Measurements from ENCODE around the gene TECR.
"Not testable (repeated sequence)": the region's sequence is repeated elsewhere in the genome, so short reads cannot be mapped to it uniquely, and the experiment has no call there.

TECR gene

DNA sequence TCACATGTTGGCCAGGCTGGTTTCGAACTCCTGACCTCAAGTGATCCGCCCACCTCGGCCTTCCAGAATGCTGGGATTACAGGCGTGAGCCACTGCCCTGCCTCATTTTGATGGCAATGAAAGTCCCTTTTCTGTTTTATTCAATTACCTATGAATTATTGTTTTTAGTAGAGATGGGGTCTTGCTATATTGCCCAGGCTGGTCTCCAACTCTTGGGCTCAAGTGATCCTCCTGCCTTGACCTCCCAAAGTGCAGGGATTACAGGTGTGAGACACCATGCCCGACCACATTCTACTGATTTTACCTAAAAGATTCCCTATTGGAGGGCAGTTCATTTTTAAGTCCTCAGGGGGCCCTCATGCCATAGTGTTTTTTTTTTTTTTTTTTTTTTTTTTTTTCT lies 12.6 kb downstream of the TECR start:
- not testable (repeated sequence) for H3K9me3 Mint-ChIP-seq; H3K4me3 Mint-ChIP-seq; ATAC-seq; H3K27ac Mint-ChIP-seq; H3K36me3 Mint-ChIP-seq (ENCODE audit: low read depth); DNase-seq; H3K27me3 Mint-ChIP-seq
- peaks cover 19% of the 10 kb centered on the region for H3K4me1 Mint-ChIP-seq

DNA sequence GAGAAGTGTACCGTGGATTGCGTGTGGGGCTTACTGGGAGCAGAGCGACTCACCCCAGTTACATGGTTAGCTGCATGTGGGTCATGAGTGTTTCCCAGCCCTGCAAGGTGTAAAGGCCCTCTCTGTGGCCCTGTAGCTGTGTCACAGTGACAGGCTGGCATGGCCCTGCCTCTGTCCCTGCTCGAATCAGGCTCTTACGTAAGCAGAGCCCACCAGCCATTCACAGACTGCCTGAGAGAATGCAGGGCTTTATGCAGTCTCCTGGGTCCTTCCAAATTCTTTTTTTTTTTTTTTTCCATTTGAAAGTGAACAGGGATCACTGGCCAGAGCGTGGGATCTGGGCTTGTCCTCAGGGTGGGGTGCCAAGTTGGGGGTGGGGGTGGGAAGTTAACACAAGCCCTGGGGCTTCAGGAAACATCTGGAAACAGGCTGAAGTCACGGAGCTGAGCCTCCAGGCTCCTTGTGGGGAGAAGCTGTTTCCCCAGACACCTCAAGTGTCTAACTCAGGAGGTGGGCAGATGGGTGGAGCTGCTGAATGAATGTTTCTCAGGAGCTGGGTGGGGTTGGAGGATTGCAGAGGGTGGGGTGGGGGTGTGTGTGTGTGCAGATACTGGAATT lies 13.4 kb downstream of the TECR start:
- Mint-ChIP-seq H3K4me1 (peaks cover 19% of the 10 kb centered on the region), H3K36me3 (ENCODE audit: low read depth) (peaks cover 2% of the 10 kb centered on the region)

DNA sequence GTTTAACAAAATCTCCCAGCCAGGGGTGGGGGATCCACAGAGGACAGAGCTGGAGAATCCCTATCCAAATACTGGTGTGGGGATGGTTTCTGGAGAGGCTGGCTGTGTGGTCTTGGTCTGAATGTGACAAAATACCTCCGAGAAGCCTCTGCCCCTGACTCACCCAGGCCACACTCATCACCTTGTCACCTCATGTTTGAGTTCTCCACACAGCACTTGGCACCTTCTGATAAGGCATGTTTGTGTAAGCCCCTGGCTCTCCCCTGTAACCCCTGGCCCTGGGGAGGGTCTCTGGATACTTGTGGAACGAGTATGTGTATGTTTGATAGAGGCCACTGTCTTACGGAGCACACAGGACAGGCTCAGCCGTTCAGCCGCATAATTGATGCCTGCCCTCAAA lies 14.7 kb downstream of the TECR start:
- ATAC-seq, result peak; percentile 60
- Mint-ChIP-seq H3K27ac (no peak overlapping the region), H3K4me1 (peaks cover 16% of the 10 kb centered on the region), H3K36me3 (ENCODE audit: low read depth) (peaks cover 5% of the 10 kb centered on the region), H3K27me3 (no peaks in the 10 kb centered on the region), H3K9me3 (no peaks in the 10 kb centered on the region), H3K4me3 (no peak overlapping the region)
- no peak for DNase-seq

More for the DNA sequence above, 13.4 kb downstream of the TECR start:
- H3K27me3 Mint-ChIP-seq, result no peaks in the 10 kb centered on the region
- no peak overlapping the region for H3K27ac Mint-ChIP-seq
- no peak for ATAC-seq
- no peaks in the 10 kb centered on the region for H3K9me3 Mint-ChIP-seq
- DNase-seq, result no peak
- no peak overlapping the region for H3K4me3 Mint-ChIP-seq

DNA sequence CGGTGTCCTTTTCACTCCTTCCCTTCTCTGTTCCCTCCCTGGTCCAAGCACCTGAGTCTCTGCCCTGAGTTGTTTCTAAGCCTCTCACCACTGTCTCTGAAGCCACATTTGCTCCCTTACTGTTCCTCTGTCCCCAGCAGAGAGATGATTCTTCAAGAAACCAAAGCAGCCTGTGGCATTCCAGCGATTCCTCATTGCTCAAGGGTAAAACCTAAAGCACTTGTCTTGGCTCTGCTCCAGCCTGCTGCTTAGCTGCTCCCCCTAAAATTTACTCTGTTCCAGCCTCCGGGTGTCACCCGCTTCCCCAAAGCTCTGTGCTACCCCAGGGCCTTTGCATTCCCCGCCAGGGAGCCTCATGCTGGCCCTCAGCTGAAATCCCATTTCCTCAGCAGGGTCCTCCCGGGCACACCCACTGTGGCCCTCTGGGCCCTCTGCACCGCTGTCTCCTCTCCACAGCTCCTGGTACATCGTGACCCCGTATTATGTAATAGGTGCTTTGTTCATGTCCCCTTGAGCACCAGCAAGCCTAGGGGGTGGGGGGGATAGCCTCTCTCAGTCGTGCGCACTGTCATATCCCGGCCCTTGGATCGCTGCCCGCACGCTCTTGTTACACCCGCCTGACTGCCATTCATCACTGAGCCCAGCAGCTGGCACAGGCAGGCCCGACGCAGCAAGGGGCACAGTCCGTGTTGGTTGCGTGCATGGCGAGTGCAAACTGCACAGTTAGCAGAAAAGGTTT lies 15.8 kb downstream of the TECR start:
- Mint-ChIP-seq H3K27ac (no peak overlapping the region), H3K36me3 (ENCODE audit: low read depth) (peaks cover 7% of the 10 kb centered on the region), H3K9me3 (no peaks in the 10 kb centered on the region), H3K4me3 (no peak overlapping the region), H3K4me1 (peaks cover 15% of the 10 kb centered on the region), H3K27me3 (no peaks in the 10 kb centered on the region)
- DNase-seq (no peak), ATAC-seq (no peak)

DNA sequence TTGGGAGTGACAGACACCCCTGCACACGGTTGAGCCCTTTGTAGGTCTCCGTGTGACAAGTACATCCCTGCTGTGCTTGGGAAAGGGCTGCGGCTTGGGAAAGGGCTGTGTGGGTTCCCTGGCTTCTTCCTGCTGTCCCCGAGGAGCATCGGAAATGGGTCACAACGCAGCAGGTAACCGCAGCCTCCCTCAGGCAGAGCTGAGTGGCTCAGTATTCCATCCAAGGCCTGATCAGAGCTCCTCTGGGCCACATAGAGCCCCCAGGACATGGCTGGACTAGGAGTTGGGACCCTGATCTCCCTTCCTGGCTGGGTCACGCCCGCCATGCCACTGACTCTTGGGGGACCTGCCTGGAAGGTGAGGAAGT lies 16.3 kb downstream of the TECR start:
- ATAC-seq (no peak), DNase-seq (no peak)
- Mint-ChIP-seq H3K4me3 (no peak overlapping the region), H3K27me3 (no peaks in the 10 kb centered on the region), H3K27ac (no peak overlapping the region), H3K4me1 (peaks cover 20% of the 10 kb centered on the region), H3K36me3 (ENCODE audit: low read depth) (peaks cover 7% of the 10 kb centered on the region), H3K9me3 (no peaks in the 10 kb centered on the region)

DNA sequence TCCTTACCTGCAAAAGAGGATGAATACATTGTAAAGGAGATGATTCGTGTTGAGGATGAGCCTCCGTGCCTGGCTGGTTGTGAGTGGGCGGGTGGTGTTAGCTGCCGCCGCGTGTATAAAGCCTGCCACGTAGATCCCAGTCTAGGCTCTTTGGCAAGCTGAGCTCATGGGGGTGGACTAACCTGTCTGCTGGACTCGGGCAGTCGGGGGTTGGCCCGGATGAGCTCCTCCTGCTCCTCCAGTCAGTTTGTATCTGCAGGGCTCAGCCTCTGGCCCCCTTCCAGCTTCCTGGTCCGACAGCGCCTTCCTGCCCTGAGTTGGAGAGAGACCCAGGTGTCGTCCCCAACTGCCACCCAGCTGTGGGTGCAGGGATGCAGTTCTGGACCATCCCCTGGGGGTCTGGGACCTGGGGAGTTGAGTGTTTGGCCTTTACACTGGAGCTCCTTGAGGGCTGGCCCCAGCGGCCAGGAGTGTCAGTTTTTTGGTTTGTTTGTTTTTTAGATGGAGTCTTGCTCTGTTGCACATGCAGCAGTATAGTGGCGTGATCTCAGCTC lies 20.9 kb downstream of the TECR start:
- Mint-ChIP-seq H3K9me3 (no peaks in the 10 kb centered on the region), H3K36me3 (ENCODE audit: low read depth) (peaks cover 4% of the 10 kb centered on the region), H3K27me3 (no peaks in the 10 kb centered on the region), H3K4me3 (no peak overlapping the region), H3K4me1 (peaks cover 42% of the 10 kb centered on the region), H3K27ac (peak overlapping the region; percentile 56)
- DNase-seq (no peak), ATAC-seq (no peak)

DNA sequence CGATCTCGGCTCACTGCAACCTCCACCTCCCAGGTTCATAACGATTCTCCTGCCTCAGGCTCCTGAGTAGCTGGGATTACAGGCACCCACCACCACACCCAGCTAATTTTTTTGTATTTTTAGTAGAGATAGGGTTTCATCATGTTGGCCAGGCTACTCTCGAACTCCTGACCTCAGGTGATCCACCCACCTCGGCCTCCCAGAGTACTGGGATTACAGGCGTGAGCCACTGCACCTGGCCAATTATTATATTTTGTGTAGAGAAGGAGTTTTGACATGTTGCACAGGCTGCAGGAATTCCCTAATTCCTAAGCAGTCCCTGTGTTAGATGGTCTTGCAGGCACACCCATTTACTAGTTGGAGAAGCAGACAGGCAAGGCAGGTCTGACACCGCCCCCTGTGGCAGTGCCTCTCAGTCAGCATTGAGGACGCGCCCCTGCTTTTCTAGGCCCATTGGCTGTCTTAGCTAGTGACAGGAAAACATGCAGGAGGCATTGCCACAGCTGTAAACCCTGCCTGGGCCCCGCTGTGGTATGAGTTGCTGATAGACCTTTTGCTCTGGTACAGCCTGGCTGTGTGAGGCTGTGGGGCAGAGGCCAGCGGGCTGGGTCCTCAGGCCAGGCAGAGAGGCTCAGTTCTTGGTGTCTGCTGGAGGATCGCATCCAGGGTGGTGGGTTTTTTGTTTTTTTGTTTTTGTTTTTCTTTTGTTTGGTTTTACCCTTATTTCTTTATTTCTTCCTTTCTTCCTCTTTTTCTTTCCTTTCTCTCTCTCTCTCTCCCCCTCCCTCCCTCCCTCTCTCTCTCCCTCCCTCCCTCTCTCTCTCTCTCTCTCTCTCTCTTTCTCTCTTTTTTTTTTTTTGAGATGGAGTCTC lies 22.0 kb downstream of the TECR start:
- H3K9me3 Mint-ChIP-seq; H3K4me3 Mint-ChIP-seq; H3K36me3 Mint-ChIP-seq (ENCODE audit: low read depth); H3K27me3 Mint-ChIP-seq: not testable (repeated sequence)
- ATAC-seq (peak; percentile 97), DNase-seq (peak; percentile 66)
- peak overlapping the region; percentile 54 for H3K27ac Mint-ChIP-seq
- peaks cover 48% of the 10 kb centered on the region for H3K4me1 Mint-ChIP-seq

DNA sequence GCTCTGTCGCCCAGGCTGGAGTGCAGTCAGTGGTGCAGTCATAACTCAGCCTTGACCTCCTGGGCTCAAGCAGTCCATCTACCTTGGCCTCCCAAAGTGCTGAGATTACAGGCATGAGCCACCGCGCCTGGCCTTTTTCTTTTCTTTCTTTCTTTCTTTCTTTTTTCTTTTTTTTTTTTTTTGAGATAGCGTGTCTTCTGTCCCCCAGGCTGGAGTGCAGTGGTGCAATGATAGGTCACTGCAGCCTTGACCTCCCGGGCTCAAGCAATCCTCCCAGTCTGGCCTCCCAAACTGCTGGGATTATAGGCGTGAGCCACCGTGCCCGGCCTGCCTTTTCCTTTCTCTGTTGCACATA lies 22.6 kb downstream of the TECR start:
- not testable (repeated sequence) for H3K36me3 Mint-ChIP-seq (ENCODE audit: low read depth); H3K9me3 Mint-ChIP-seq; H3K27me3 Mint-ChIP-seq; ATAC-seq; H3K4me3 Mint-ChIP-seq; DNase-seq
- Mint-ChIP-seq H3K4me1 (peaks cover 53% of the 10 kb centered on the region), H3K27ac (peak overlapping the region; percentile 54)

DNA sequence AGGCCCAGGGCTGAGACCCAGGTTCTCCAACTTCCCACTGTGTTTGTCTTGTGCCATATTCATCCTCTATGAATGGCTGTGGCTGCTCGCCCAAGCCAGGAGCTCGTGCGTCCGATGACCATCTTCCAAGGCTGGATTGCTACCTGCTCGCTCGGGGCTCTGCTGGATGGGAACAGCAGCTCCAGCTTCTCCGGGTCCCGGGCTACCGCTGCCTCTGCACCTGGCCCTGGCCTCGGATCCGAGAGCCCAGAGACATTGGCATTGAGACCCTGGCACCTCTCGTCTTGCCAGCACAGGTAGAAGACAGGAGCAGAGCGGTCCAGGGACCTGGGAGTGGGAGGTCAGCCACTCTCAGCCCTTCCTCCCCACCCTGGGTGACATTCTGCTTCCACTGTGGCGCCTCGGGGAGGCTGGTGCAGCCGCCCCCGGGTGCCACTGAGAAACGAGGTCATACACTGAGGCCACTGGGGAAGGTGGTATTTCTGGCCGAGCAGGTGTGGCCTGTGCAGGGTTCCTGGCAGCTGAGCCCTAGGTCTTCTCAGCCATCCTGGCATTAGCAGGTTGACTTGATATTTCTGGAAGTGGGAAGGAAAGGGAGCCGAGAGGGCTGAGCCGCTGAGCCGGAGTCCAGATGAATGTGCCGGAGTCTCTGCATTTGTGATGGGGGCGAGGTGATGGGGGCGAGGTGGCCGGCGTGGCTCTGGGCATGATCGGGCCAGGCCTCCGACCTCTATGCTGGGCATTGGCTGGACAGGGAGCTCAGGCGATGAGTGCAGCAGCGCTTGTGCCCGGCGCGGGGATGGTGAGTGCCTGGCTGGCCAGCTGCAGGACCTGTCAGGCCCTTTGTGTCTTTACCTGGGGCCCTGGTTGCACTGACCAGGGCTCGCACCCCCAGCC lies 23.9 kb downstream of the TECR start:
- no peak for DNase-seq
- peaks cover 4% of the 10 kb centered on the region for H3K36me3 Mint-ChIP-seq (ENCODE audit: low read depth)
- H3K27ac Mint-ChIP-seq, result no peak overlapping the region
- H3K9me3 Mint-ChIP-seq, result no peaks in the 10 kb centered on the region
- no peaks in the 10 kb centered on the region for H3K27me3 Mint-ChIP-seq
- peaks cover 55% of the 10 kb centered on the region for H3K4me1 Mint-ChIP-seq
- no peak for ATAC-seq
- H3K4me3 Mint-ChIP-seq, result no peak overlapping the region

DNA sequence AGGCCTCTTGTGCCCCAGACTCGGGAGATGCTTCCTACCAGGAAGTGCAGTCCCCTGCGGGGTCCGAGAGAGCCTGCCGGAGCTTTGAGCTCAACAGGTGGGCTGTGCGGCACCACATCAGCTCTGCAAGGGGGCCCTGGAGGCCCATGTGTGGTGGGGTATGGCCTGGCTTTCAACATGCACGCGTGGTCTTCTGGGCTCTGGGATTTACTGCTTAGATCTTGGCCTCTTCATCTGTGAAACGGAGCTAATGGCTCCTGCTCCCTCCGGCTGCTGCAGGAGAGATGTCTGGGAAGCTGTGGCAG lies 24.5 kb downstream of the TECR start:
- ATAC-seq (no peak), DNase-seq (no peak)
- peaks cover 55% of the 10 kb centered on the region for H3K4me1 Mint-ChIP-seq
- peaks cover 1% of the 10 kb centered on the region for H3K36me3 Mint-ChIP-seq (ENCODE audit: low read depth)
- H3K9me3 Mint-ChIP-seq, result no peaks in the 10 kb centered on the region
- H3K4me3 Mint-ChIP-seq, result no peak overlapping the region
- H3K27me3 Mint-ChIP-seq, result no peaks in the 10 kb centered on the region
- peak overlapping the region; percentile 52 for H3K27ac Mint-ChIP-seq

DNA sequence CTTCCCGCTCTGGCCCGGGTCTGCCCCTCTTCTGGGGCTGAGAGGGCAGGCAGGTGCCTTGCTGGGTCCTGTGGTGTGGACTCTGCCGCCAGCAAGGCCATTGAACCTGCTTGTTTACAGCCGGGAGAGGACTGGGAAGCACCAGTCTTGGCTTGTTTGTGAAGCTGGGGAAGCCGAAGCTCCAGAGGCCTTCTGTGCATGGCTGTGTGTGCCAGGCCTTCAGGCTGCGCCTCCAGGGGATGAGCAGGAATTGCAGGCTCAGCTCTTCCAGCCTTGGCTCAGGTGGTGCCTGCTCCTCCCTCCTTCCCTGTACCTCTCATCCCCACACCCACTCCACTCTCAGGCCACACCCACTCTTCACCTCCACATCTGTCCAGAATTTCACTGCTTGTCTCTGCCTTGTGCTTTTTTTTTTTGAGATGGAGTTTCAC lies 25.0 kb downstream of the TECR start:
- Mint-ChIP-seq H3K27ac (peak overlapping the region; percentile 12), H3K9me3 (no peaks in the 10 kb centered on the region), H3K36me3 (ENCODE audit: low read depth) (peaks cover 1% of the 10 kb centered on the region), H3K27me3 (no peaks in the 10 kb centered on the region), H3K4me1 (peaks cover 55% of the 10 kb centered on the region), H3K4me3 (no peak overlapping the region)
- no peak for DNase-seq
- ATAC-seq, result no peak

DNA sequence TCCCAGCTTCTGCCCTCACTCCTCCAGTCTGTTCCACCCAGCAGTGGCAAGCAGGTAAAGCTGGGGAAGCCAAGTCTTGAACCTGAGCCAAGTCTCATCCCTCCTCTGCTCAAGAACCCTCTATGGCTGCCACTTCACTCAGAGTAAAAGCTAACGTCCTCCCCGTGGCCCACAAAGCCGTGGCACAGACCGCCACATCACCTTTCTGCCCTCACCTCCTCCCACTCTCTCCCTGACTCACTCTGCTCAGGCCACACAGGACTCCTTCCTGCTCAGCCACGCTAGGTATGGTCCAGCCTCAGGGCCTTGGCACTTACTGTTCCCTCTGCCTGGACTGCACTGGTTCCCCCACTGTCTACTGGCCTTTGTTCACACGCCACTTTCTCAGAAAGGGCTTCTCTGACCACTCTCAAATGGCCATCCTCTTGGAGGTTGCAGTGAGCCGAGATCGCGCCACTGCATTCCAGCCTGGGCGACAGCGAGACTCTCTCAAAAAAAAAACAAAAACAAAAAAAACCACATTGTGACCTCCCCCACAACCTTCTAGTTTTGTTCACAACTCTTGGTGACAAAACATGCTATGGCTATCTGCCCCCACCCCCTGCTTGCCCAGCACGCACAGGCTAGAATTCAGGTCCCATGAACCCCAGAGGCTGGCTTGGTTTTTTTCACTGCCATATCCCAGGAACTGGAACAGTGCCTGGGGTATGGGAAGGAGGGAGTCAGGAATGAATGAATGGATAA lies 26.7 kb downstream of the TECR start:
- H3K27ac Mint-ChIP-seq, result no peak overlapping the region
- H3K27me3 Mint-ChIP-seq, result no peaks in the 10 kb centered on the region
- H3K36me3 Mint-ChIP-seq (ENCODE audit: low read depth), result no peaks in the 10 kb centered on the region
- H3K4me1 Mint-ChIP-seq, result peaks cover 49% of the 10 kb centered on the region
- DNase-seq, result no peak
- ATAC-seq, result no peak
- H3K4me3 Mint-ChIP-seq, result no peak overlapping the region
- no peaks in the 10 kb centered on the region for H3K9me3 Mint-ChIP-seq

DNA sequence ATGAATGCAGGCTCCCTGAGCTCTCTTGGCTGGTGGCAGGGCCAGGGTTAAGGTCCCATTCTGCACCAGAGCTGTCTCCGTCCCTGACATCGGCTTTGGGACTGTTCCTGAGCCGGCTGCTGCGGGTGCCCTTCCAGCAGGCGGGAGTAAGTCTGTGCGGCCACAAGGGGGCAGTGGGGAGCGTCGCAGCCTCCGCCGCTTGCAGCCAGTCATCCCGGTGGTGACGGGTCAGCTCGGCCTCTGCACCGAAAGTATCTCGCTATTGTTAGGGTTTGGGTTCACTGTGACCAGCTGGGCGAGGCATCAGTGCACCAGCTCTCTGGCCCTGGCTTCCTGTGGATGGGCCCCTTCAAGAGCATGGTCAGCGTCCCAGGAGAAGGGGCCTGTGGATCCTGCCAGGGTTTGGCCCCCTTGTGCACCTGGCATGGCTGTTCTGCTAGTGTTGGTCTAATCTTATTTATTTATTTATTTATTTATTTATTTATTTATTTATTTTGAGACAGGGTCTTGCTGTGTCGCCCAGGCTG lies 27.3 kb downstream of the TECR start:
- no peaks in the 10 kb centered on the region for H3K36me3 Mint-ChIP-seq (ENCODE audit: low read depth)
- H3K9me3 Mint-ChIP-seq, result no peaks in the 10 kb centered on the region
- no peak overlapping the region for H3K4me3 Mint-ChIP-seq
- peak; percentile 65 for ATAC-seq
- no peak overlapping the region for H3K27ac Mint-ChIP-seq
- H3K27me3 Mint-ChIP-seq, result no peaks in the 10 kb centered on the region
- H3K4me1 Mint-ChIP-seq, result peaks cover 47% of the 10 kb centered on the region
- DNase-seq, result peak; percentile 84

Measured in activated naive CD8-positive, alpha-beta T cell treated with anti-CD3 and anti-CD28 coated beads, Interleukin-2, amount 50 U/mL, for 24 hours (primary cell).